RKO (cell line): ENCODE measurements around the gene COX7B2.

Experiments
- DNase-seq: peaks from one replicate; pipeline ENCODE4 v3.0.0-alpha.2; 2016; ENCODE audit warnings: low spot score

Gene COX7B2

DNA sequence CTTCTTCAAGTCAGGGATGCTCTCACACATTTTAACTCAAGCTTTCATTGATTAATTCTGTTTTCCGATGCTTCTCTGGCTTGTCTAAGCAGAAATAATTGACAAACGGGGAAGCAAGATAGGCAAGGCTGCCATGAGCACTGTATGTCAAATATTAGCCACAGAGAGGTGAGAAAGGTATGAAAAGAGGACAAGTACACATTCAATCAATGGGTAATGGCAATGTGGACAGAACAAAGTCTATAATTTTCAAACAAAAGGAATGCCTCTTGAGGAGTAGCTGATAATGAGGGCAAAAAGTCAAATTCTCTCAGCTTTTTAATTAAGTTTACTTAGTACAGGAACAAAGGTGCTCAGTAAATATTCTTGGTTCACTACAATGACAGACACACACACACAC lies 19.6 kb downstream of the COX7B2 start:
- no peak for DNase-seq

DNA sequence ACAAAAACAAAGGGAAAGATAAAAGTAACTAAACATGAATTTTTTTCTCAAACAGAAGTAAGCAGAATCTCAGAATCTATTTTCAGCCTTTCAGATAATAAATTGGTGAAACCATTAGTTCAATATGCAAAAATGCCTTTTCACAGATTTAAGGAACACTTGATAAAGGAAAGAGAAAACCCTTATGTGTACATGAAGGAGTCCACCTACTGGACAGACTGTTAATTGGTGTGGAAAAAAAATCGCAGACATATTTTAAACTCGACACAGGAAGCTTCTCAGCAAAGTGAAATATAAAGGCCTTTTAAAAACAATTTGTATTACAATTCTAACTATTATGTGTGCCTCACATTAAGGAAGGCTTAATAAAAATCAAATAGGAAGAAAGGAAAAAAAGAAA lies 22.3 kb downstream of the COX7B2 start:
- peak; percentile 58 for DNase-seq

DNA sequence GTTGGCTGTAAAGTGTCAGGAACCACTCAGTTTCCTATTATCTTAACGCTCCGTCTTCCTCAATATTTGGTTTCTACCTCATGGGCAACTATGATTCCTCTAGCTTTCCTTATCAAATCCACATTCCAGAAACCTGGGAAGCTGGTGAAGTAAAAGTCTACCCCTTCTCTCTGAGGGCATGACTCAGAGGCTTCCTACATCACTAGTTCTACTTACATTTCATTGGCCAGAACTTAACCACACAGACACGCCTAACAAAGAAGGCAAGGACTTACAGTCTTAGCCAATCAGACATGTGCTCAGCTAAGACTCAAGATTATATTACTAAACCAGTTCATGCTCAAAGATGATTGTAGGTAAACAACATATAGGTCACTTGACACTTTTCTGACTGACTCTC lies 30.4 kb downstream of the COX7B2 start:
- peak; percentile 23 for DNase-seq

DNA sequence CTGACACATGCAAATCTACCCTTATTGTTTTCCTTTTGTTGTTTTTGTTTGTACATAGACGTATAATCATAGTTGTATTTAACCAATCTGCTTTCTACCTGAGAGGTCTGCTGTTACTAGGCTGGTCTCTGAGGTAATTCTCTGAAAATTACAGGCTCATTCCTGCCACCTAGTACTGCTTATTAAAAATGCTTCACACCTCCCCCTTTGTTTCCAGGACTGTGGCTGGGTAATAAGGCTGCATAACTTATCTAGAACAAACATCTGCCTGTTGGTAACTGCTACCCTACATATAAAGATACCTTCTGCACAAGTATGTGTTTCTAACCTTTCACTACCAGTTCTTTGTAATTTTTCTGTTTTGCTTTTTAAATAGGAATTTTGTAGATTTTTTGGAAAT lies 34.2 kb downstream of the COX7B2 start:
- DNase-seq, result no peak

DNA sequence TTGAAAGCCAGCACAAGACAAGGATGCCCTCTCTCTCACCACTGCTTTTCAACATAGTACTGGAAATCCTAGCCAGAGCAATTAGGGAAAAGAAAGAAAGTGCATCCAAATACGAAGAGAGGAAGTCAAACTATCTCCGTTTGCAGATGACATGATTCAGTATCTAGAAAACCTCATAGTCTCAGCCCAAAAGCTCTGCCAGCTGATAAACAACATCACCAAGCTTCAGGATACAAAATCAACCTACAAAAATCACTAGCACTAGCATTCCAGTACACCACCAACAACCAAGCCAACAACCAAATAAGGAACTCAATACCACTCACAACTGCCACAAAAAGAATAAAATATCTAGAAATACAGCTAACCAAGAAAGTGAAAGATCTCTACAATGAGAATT lies 38.6 kb downstream of the COX7B2 start:
- no peak for DNase-seq

DNA sequence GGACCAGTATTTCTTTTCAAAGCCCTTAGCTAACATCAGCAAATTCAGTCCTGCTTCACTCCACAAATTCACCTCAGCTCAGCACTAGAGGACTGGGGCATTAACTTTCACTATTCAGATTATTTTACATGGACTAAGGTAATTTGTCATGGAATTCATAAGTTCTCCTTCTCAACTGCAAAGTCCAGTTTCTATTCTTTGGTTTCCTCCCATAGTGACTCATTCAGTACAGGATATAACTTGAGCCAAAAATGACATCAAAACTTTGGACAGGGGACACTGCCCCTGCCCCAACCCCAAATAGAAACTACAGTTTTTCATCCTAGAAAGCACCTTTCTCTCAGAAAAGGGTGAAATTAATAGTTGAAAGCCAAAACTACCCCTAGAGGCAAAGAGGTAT lies 52.7 kb downstream of the COX7B2 start:
- DNase-seq, result no peak

DNA sequence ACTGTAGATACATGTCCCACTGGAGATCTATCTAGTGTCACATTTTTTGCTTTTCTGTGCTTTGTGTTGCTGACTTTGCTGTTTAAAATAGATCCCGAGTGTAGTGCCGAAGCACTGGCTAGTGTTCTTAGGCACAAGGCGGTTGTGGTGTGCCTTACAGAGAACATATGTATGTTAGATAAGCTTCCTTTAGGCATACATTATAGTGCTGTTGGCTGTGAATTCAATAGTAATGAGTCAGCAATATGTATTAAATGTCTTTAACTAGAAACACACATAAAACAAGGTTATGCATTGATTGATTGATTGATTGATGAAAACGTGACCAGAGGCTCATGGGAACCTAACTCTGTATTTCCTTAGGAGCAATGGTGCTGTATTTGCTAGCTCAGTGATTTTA lies 56.2 kb downstream of the COX7B2 start:
- DNase-seq, result no peak

DNA sequence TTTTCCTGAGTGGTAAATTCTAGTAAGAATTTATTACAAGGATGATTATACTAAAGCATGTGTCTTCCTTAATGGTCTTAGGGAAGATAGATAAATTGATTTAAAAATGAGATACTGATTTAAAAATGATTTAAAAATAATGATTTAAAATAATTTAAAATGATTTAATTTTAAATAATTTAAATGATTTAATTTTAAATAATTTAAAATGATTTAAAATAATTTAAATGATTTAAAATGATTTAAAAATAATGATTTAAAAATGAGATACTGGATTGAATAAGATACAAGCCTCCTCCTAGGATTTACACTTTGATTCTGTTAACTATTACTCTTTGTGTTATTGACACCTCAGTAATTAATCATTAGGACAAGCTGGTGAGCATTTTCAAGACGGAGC lies 59.0 kb downstream of the COX7B2 start:
- no peak for DNase-seq

DNA sequence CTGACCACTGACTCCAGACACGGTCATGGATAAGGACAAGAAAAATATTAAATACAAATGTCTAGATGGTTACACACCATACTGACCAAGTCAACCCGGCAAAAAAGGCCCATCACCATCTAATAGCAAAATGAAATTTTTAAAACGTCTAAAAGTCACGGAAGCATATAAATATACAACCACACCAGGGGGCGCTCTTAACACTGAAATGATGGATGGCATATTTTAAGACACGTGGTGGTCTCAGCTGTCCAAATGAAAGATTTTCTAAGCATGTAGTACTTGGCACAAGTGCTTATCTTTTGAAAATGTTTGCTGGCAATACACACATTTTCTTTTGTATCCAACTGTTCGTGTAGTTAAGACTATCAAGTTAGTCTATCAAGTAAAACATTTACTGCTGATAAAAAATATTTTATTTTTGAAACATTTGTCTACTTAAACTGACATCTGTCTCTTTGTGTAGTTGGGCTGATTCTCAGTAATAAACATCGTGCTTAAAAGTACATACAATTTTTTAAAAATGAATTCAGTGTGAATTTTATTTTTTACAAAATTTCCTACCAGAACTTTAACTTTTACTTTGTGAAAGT lies 64.6 kb downstream of the COX7B2 start:
- DNase-seq, result peak; percentile 72

DNA sequence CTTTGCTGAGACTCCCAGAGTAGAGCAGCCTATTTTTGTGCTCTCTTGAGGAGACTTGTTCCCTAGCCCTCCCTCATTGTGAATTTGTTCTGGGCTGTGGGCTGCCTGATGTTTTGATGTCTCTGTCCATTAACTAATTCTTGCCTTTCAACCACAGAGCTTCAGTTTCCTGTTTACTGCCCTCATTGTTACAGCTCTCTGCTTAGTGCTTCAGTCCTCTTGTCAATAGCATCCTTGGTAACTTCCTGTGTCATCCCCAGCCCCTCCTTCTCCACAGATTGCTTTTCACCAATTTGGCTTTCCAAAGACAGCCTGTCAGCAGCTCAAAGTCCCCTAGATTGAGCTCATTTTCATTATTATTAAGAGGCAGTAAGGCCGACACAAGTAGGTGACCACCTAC lies 69.9 kb downstream of the COX7B2 start:
- no peak for DNase-seq

DNA sequence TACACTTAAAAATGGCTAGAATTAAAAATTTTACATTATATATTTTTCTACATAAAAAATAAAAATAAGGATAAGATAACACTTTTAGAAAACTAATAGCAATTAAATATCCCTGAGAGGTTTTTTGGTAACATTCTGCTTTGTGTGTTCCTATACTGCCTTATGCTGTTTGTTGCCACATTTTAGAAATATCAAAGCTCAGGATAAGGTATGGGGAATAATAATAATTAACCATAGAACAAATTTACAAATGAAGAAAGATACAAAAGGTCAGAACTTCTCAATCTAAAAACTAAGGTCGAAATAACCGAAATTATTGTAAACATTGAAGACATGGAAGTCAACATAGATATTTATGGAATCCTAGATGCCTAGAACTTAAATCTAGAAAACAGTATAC lies 71.4 kb downstream of the COX7B2 start:
- DNase-seq, result no peak

DNA sequence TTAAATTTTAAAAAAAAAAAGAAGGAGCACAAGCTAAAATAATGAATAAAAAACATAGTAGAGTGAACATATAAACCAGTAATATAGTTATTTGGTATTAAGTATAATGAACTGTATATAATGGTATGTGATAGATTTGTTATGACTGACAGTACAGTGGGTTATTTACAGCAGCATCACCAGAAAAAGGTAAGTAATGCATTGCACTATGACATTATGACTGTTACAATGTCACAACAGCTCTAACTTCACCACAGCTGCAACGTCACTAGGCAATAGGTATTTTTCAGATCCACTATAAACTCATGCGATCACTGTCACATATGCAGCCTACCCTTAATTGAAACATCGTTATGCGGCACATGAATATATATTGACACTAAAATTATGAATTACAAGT lies 72.5 kb downstream of the COX7B2 start:
- no peak for DNase-seq

DNA sequence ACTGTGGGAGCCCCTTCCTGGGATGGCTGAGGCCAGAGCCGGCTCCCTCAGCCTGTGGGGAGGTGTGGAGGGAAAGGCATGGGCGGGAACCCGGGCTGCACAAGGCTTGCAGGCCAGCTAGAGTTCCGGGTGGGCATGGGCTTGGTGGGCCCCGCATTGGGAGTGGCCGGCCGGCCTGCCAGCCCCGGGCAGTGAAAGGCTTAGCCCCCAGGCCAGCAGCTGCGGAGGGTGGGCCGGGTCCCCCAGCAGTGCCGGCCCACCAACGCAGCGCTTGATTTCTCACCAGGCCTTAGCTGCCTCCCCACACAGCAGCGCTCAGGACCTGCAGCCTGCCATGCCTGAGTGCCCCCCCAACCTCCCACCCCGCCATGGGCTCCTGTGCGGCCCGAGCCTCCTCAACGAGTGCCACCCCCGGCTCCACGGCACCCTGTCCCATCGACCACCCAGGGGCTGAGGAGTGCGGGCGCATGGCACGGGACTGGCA lies 78.0 kb downstream of the COX7B2 start:
- no peak for DNase-seq

DNA sequence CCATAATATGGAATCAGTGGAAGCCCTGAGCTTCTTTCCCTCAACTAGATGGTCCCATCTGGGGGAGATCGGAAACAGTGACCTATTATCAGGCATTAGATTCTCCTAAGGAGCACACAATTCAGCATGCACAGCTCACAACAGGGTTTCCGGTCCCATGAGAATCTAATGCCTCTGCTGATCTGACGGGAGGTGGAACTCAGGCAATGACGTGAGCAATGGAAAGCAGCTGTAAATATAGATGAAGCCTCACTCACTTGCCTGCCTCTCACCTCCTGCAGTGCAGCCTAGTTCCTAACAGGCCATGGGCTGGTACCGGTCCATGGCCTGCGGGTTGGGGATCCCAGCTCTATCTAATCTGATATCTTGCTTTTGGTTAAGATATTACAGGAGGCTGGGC lies 88.9 kb downstream of the COX7B2 start:
- DNase-seq, result no peak

DNA sequence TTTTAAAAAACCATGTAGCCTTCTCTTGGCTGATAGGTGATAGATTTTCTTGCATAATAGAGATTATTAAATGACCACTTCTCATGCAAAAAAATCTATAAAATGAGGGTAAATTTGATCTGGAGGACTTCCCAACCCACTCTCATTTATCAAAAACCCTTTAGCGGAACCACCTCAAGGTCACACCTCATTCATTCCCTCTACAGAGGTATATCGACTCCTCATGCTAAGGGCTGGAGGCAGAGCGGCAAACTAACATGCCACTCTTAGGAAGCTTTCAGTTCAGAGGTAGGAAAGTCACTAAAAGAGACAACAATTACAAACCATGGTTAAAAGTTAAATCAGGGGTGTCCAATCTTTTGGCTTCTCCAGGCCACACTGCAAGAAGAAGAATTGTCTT lies 90.0 kb downstream of the COX7B2 start:
- DNase-seq, result no peak

DNA sequence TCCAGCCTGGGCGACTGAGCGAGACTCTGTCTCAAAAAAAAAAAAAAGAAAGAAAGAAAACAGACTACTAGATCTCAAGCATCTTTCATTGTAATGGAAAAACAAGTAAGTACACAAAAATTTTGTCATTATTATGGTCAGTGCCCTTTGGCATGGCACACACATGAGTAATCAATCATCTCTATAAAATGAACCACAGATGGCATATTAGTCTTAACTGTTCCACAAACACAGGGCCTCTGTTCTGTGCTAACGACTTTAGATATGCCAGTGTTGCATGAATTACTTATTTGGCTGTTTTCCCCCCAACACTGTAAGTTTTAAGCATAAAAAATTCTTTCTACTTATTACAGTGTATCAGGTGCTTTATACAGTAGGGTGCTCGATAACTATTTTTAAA lies 90.4 kb downstream of the COX7B2 start:
- DNase-seq, result no peak

DNA sequence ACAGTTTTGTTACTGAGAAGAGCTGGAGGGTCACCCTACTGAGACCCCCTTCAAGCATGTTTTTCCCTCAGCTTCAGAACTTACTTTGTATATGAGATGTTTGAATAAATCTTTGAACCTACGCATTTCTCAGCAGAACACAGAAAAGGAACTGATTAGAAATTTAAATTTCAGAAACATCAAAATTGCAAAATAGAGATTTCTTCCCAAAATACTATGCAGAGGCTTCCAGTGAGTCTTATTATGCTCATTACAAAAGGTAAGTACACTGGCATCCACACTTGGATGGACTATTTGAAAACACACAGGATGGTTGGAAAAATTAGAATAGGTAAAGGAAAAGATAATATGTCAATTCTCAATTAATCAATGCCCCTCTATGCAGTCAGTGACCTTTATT lies 91.2 kb downstream of the COX7B2 start:
- DNase-seq, result no peak

DNA sequence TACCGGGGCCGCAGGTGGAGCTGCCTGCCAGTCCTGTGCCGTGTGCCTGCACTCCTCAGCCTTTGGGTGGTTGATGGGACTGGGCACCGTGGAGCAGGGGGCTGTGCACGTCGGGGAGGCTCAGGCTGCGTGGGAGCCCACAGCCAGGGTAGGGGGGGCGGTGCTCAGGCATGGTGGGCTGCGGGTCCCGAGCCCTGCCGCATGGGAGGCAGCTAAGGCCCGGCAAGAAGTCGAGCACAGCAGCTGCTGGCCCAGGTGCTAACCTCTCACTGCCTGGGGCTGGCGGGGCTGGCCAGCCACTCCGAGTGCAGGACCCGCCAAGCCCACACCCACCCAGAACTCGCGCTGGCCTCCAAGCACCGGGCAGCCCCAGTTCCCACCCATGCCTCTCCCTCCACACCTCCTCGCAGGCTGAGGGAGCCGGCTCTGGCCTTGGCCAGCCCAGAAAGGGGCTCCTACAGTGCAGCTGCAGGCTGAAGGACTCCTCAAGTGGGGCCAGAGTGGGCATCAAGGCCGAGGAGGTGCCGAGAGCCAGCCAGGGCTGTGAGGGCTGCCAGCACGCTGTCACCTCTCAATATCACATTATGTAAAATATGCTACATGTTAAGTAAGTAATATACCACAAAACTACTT lies 104.1 kb downstream of the COX7B2 start:
- no peak for DNase-seq

DNA sequence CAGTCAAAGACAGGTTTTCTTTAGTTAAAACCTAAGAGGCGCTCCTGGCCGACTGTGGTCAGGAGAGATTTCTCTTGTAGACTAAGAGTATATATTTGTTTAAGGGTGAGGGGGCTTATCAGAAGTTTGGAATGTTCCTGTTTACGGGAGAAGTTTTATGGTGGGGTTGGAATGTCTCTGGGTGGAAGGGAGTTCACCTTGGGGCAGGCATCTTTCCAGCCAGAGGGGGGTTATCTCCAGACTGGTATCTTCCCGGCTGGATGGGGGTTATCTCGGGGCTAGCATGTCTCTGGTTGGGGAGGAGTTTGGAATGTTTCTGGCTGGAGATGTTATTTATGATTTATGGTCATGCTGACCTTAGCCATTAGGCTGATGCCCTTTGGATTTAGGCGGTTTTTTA lies 116.0 kb downstream of the COX7B2 start:
- DNase-seq, result no peak

DNA sequence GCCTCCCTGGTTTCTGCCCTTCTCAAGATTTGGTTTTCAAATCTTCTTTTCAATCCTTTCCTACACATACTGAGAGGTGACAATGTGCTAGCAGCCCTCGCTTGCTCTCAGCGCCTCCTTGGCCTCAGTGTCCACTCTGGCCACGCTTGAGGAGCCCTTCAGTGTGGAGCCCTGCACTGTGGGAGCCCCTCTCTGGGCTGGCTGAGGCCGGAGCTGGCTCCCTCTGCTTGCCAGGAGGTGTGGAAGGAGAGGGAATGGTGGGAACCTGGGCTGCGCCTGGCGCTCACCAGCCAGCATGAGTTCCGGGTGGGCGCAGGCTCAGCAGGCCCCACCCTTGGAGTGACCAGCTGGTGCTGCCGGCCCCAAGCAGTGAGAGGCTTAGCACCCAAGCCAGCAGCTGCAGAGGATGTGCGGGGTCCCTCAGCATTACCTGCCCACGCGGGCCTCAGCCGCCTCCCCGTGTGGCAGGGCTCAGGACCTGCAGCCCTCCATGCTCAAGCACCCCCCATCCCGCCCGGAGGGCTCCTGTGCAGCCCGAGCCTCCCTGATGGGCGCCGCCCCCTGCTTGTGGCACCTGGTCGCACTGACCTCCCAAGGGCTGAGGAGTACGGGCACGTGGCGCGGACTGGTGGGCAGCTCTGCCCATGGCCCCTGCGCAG lies 127.5 kb downstream of the COX7B2 start:
- no peak for DNase-seq

DNA sequence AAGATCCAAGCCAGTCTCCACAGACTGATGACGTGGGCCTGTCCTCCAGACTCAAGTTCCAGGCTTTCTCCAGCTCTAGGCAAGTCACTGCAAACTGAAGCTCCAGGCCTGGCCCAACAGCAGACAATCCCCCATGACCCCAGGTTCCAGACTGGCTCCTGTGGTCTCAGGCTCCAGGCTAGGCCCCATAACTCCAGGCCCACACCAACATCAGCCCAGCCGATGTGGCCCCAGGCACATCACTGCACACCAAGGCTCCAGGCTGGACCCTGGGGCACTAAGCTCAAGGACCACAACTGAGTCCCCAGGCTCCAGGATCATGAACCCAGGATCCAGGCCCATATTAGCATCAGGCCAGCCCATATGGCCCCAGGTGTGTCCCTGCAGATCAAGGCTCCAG lies 143.6 kb downstream of the COX7B2 start:
- DNase-seq, result no peak

DNA sequence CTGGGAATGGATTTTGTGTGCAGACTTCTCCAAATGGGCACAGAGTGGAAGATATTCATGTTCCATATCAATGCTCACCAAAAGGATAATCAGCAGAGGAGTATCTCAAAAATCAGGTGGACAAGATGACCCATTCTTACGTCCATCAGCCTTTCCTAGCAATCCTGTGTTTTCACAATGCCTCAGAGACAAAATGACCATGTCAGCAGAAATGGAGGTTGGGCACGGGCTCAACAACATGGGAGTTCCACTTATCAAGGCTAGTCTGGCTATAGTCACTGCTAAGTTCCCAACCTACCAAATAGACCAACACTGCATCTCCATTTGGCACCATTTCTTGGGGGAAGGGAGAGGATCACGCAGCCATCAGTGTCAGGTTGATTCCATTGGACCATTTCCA lies 179.0 kb downstream of the COX7B2 start:
- no peak for DNase-seq

DNA sequence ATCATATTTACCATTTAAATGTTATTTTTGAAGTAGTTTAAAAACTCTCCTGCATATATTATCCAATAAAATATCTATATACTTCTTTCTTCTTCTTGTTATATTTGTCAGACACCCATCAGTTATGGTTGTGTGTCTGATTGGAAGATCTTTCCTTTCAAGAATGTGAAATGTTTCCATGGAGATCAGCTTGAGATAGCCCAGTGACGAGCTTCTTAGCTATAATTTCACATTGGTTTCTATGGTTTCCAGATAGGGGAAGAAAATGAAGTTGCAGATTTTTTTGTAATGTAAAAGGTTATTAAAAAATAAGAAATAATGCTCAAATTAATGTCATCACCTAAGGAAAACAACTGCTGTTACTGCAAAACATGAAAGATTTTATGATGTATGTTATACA lies 189.0 kb downstream of the COX7B2 start:
- DNase-seq, result no peak

DNA sequence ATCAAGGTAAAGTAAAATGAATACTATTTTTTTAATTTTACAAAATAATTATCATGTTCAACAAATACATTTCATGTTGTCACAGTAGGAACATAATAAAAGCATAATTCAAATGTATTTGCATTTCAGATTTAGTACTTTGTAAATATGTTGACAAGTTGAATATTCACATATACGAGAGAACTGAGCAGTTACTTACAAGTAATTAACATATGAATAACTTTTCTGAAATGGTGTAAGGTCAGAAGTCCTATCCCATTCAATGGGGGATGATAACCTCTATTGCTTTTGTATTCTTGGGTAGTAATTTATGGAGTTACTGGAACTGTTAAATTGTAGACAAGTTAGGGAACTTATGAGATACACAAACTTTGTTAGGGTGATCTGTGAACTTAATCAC lies 191.1 kb downstream of the COX7B2 start:
- DNase-seq, result no peak
